IMR-90 (cell line): ENCODE measurements around the gene TAAR5. TPM values are rescaled to one million over a fixed set of nuclear protein-coding genes. Genes with fewer than 3 reads are reported as not detected.

Source experiments
- ATAC-seq: fragments of 200-7000 bp; cut with Tn5 transposase; 2 replicates; pipeline ENCODE4 v1.9.1; 2020; ENCODE audit warnings: low read depth, mild to moderate bottlenecking, moderate library complexity
- BruUV-seq: library from RNA; stranded (reverse); fragments of 400-500 nt; replicated peaks from 2 replicates; lab custom pipeline; 2021; lab: Mats Ljungman, UMichigan
- CTCF ChIA-PET: fragments of 300-600 bp; formaldehyde crosslinking; extraction: SDS; loops from one replicate; lab custom pipeline; 2021; ENCODE audit warnings: antibody characterized with exemption; lab: Yijun Ruan, JAX
- POLR2A ChIA-PET: fragments of 300-600 bp; sonication (Branson Sonifier 250); formaldehyde crosslinking; loops from one replicate; lab custom pipeline; 2022; ENCODE audit warnings: antibody characterized with exemption; ENCODE audit not compliant: unreplicated experiment; lab: Charles Lee
- DNase-seq: peaks from one replicate; pipeline ENCODE4 v3.0.0; 2013
- H2AFZ ChIP-seq: replicated peaks from 2 replicates; pipeline ENCODE3; 2013; ENCODE audit warnings: low read length, mild to moderate bottlenecking; ENCODE audit not compliant: poor library complexity
- H2AK5ac ChIP-seq: 2 replicates; pipeline ENCODE4 v1.6.1; 2013; ENCODE audit warnings: low read depth, low read length, inconsistent platforms
- H2AK9ac ChIP-seq: replicated peaks from 2 replicates; pipeline ENCODE3; 2013; ENCODE audit warnings: mild to moderate bottlenecking, low read depth, low read length, moderate library complexity; ENCODE audit not compliant: poor library complexity
- H2BK120ac ChIP-seq: 2 replicates; pipeline ENCODE4 v1.6.1; 2013; ENCODE audit warnings: low read depth, low read length, inconsistent platforms
- H2BK15ac ChIP-seq: 3 replicates; pipeline ENCODE4 v1.6.1; 2013; ENCODE audit warnings: low read depth, low read length, inconsistent platforms
- H2BK20ac ChIP-seq: 2 replicates; pipeline ENCODE4 v1.6.1; 2013; ENCODE audit warnings: low read depth, mild to moderate bottlenecking, inconsistent platforms, low read length, moderate library complexity
- H2BK5ac ChIP-seq: 2 replicates; pipeline ENCODE4 v1.6.1; 2013; ENCODE audit warnings: mild to moderate bottlenecking, low read depth, low read length, inconsistent platforms; ENCODE audit not compliant: poor library complexity, severe bottlenecking
- H3K14ac ChIP-seq: replicated peaks from 2 replicates; pipeline ENCODE4 v1.6.1; 2013; ENCODE audit warnings: low read depth, low read length, inconsistent platforms
- H3K18ac ChIP-seq: 2 replicates; pipeline ENCODE4 v1.6.1; 2013; ENCODE audit warnings: low read depth, low read length, control low read depth
- H3K23ac ChIP-seq: 2 replicates; pipeline ENCODE4 v1.6.1; 2013; ENCODE audit warnings: low read depth, low read length, inconsistent platforms
- H3K27ac ChIP-seq: 2 replicates; pipeline ENCODE4 v1.5.1; 2013; ENCODE audit warnings: mild to moderate bottlenecking, control low read depth, low read length; ENCODE audit not compliant: insufficient read depth
- H3K27me3 ChIP-seq: 2 replicates; pipeline ENCODE4 v1.6.1; 2013; ENCODE audit warnings: low read length; ENCODE audit not compliant: control insufficient read depth, insufficient read depth
- H3K36me3 ChIP-seq: 2 replicates; pipeline ENCODE4 v1.6.1; 2013; ENCODE audit warnings: low read length, mixed read lengths; ENCODE audit not compliant: control insufficient read depth, insufficient read depth
- H3K4ac ChIP-seq: 2 replicates; pipeline ENCODE4 v1.6.1; 2013; ENCODE audit warnings: low read depth, low read length, inconsistent platforms
- H3K4me1 ChIP-seq: 2 replicates; pipeline ENCODE4 v1.6.1; 2013; ENCODE audit warnings: low read length, mixed read lengths; ENCODE audit not compliant: control insufficient read depth, insufficient read depth
- H3K4me2 ChIP-seq: 2 replicates; pipeline ENCODE4 v1.6.1; 2013; ENCODE audit warnings: low read depth, mild to moderate bottlenecking, control low read depth, low read length, moderate library complexity
- H3K4me3 ChIP-seq: 2 replicates; pipeline ENCODE4 v1.5.1; 2013; ENCODE audit warnings: low read depth, mild to moderate bottlenecking, control low read depth, low read length, moderate library complexity; ENCODE audit not compliant: insufficient read depth
- H3K56ac ChIP-seq: 2 replicates; pipeline ENCODE4 v1.6.1; 2013; ENCODE audit warnings: low read length, inconsistent platforms; ENCODE audit not compliant: insufficient read depth; ENCODE audit errors: extremely low read depth
- H3K79me1 ChIP-seq, 2 experiments: 2 replicates each; pipeline ENCODE4 v1.6.1; 2013; ENCODE audit warnings: low read length in 2 of 2, inconsistent platforms in 1 of 2, low read depth in 1 of 2
- H3K9ac ChIP-seq: 2 replicates; pipeline ENCODE4 v1.6.1; 2013; ENCODE audit warnings: low read depth, low read length, control low read depth
- H3K9me1 ChIP-seq: 2 replicates; pipeline ENCODE4 v1.6.1; 2013; ENCODE audit warnings: low read length, inconsistent platforms; ENCODE audit not compliant: insufficient read depth
- H3K9me3 ChIP-seq: 2 replicates; pipeline ENCODE4 v1.6.1; 2013; ENCODE audit warnings: low read length; ENCODE audit not compliant: control insufficient read depth, insufficient read depth
- H4K20me1 ChIP-seq: 2 replicates; pipeline ENCODE4 v1.6.1; 2013; ENCODE audit warnings: low read length, inconsistent platforms; ENCODE audit not compliant: insufficient read depth
- H4K5ac ChIP-seq: 2 replicates; pipeline ENCODE4 v1.6.1; 2013; ENCODE audit warnings: mild to moderate bottlenecking, low read depth, low read length, control low read depth
- H4K8ac ChIP-seq, 2 experiments: 2 replicates each; pipeline ENCODE4 v1.6.1; 2013; ENCODE audit warnings: low read depth in 2 of 2, low read length in 2 of 2, control low read depth in 1 of 2, inconsistent platforms in 1 of 2
- H4K91ac ChIP-seq: 2 replicates; pipeline ENCODE4 v1.6.1; 2013; ENCODE audit warnings: low read depth, low read length, inconsistent platforms; ENCODE audit not compliant: insufficient read depth
- BHLHE40 ChIP-seq: fragments of 150-350 bp; IDR thresholded peaks from 2 replicates; pipeline ENCODE4 v1.6.1; 2016; ENCODE audit warnings: mild to moderate bottlenecking, low read depth, low read length
- CEBPB ChIP-seq: IDR thresholded peaks from 2 replicates; pipeline ENCODE4 v1.6.1; 2012; ENCODE audit warnings: low read depth, low read length, improper control_type of control experiment
- CHD1 ChIP-seq: IDR thresholded peaks from 2 replicates; pipeline ENCODE4 v1.6.1; 2012; ENCODE audit warnings: low read depth, low read length, improper control_type of control experiment
- CTCF ChIP-seq: conservative IDR thresholded peaks from 2 replicates; pipeline ENCODE4 v1.5.1; 2012; ENCODE audit warnings: mild to moderate bottlenecking, low read depth, low read length, improper control_type of control experiment
- FOS ChIP-seq: fragments of 150-350 bp; IDR thresholded peaks from 2 replicates; pipeline ENCODE4 v1.6.1; 2016; ENCODE audit warnings: low read depth, low read length
- MAFK ChIP-seq: IDR thresholded peaks from 2 replicates; pipeline ENCODE4 v1.6.1; 2012; ENCODE audit warnings: low read depth, low read length, improper control_type of control experiment
- MAZ ChIP-seq: IDR thresholded peaks from 2 replicates; pipeline ENCODE4 v1.6.1; 2012; ENCODE audit warnings: low read depth, mild to moderate bottlenecking, low read length, improper control_type of control experiment, moderate library complexity, borderline replicate concordance
- MXI1 ChIP-seq: IDR thresholded peaks from 2 replicates; pipeline ENCODE4 v1.6.1; 2012; ENCODE audit warnings: low read depth, mild to moderate bottlenecking, low read length, moderate library complexity, borderline replicate concordance
- NFE2L2 ChIP-seq: fragments of 150-350 bp; IDR thresholded peaks from 2 replicates; pipeline ENCODE4 v1.6.1; 2016; ENCODE audit warnings: low read depth, mild to moderate bottlenecking, low read length
- POLR2A ChIP-seq: IDR thresholded peaks from 2 replicates; pipeline ENCODE4 v1.6.1; 2012; ENCODE audit warnings: mild to moderate bottlenecking, low read depth, low read length
- RAD21 ChIP-seq: IDR thresholded peaks from 2 replicates; pipeline ENCODE4 v1.6.1; 2012; ENCODE audit warnings: low read length, improper control_type of control experiment
- RCOR1 ChIP-seq: IDR thresholded peaks from 2 replicates; pipeline ENCODE4 v1.6.1; 2012; ENCODE audit warnings: mild to moderate bottlenecking, low read length, improper control_type of control experiment; ENCODE audit not compliant: insufficient replicate concordance
- RFX5 ChIP-seq: IDR thresholded peaks from 2 replicates; pipeline ENCODE4 v1.8.0; 2012; ENCODE audit warnings: low read depth, mild to moderate bottlenecking, low read length, moderate library complexity
- SMC3 ChIP-seq: fragments of 150-350 bp; IDR thresholded peaks from 2 replicates; pipeline ENCODE4 v1.6.1; 2016; ENCODE audit warnings: low read depth, mild to moderate bottlenecking, antibody characterized with exemption, low read length, moderate library complexity
- WGBS, 2 experiments: methylation state at CpG; one replicate each; pipeline versions ENCODE4 v1.1.5 to v1.1.7; 2013; ENCODE audit warnings: missing lambda C conversion rate in 2 of 2; ENCODE audit not compliant: insufficient read length in 1 of 2; ENCODE audit errors: extremely low coverage in 2 of 2; 5-methylcytosine and 5-hydroxymethylcytosine counted together
- dilution Hi-C: fragments of 300-500 bp; cut with HindIII; formaldehyde crosslinking; loops from one replicate; pipeline ENCODE4 v1.14.3; 2018; ENCODE audit warnings: low sequenced_read_pairs; ENCODE audit not compliant: unreplicated experiment
- in situ Hi-C: fragments of 300-500 bp; cut with MboI; formaldehyde crosslinking; loops from 3 replicates; pipeline ENCODE4 v1.14.3; 2019; ENCODE audit warnings: low sequenced_read_pairs, inconsistent platforms, mixed read lengths
- intact Hi-C: fragments of 100-400 bp; cut with micrococcal nuclease; formaldehyde crosslinking; loops from 2 replicates; pipeline ENCODE4 v1.10.0; 2022
- polyA plus RNA-seq, 3 experiments: library from polyadenylated mRNA; depleted of rRNA; stranded (reverse); fragments of >200 nt; gene quantifications; 2 replicates each; pipeline ENCODE4 v1.2.3, GENCODE V29; 2012; ENCODE audit warnings: low replicate concordance in 1 of 3
- total RNA-seq: library from RNA; depleted of rRNA; stranded (reverse); fragments of >200 nt; gene quantifications from 2 replicates; pipeline ENCODE4 v1.2.3, GENCODE V29; 2012
- TF ChIP-seq, protein P1 (sequence below): fragments of 150-350 bp; IDR thresholded peaks from 2 replicates; pipeline ENCODE4 v1.6.1; 2016; ENCODE audit warnings: low read depth, mild to moderate bottlenecking, low read length, moderate library complexity, borderline replicate concordance
- TF ChIP-seq, protein P2 (sequence below): fragments of 150-350 bp; IDR thresholded peaks from 2 replicates; pipeline ENCODE4 v1.6.1; 2017; ENCODE audit warnings: mild to moderate bottlenecking, antibody characterized with exemption, low read length, low read depth

The TAAR5 gene
- total and polyA plus RNA-seq, 2 of the 4 experiments (the other 2 are of a cell fraction), result not detected

DNA sequence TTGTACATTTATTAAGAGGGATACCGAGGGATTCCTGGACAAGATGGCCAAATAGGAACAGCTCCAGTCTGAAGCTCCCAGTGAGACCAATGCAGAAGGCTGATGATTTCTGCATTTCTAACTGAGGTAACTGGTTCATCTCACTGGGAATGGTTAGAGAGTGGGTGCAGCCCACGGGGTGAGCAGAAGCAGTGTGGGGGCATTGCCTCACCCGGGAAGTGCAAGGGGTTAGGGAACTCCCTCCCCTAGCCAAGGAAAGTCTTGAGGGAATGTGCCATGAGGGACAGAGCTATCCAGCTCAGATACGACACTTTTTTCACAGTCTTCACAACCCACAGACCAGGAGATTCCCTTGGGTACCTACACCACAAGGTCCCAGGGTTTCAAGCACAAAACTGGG lies 45.3 kb upstream of the TAAR5 start:
- H3K9me3 ChIP-seq, result no peaks in the 10 kb centered on the region
- no peak overlapping the region for H2BK15ac ChIP-seq
- H2AK5ac ChIP-seq, result no peak overlapping the region
- no peak overlapping the region for H4K5ac ChIP-seq
- H3K14ac ChIP-seq, result no peak overlapping the region
- no peak overlapping the region for H3K27ac ChIP-seq
- dilution Hi-C loops, result no loop called here
- WGBS, 2 experiments, result 100% methylated on average over 1 of the region's 4 CpGs; no CpG with 5 or more reads in 1 of the 2 experiments
- no peaks in the 10 kb centered on the region for H3K4me1 ChIP-seq
- CTCF ChIA-PET, result interaction anchor here (0.6 to 0.9 kb wide), 2 partner anchors 32 to 114 kb away, joined by 3 to 7 read pairs; no protein-coding TSS in a partner anchor
- H2AK9ac ChIP-seq, result no peak overlapping the region
- no peaks in the 10 kb centered on the region for H3K79me1 ChIP-seq
- no peak overlapping the region for H3K4ac ChIP-seq
- H2BK5ac ChIP-seq, result no peak overlapping the region
- ATAC-seq, result no peak
- TF ChIP-seq RFX5, result no peak
- TF ChIP-seq CTCF, result no peak
- no peak for TF ChIP-seq SMC3
- TF ChIP-seq MAFK, result no peak
- no peak for TF ChIP-seq RAD21
- no peak for TF ChIP-seq POLR2A
- no peak for TF ChIP-seq NFE2L2
- TF ChIP-seq FOS, result no peak
- no peak for TF ChIP-seq MAZ
- TF ChIP-seq, protein P1, sequence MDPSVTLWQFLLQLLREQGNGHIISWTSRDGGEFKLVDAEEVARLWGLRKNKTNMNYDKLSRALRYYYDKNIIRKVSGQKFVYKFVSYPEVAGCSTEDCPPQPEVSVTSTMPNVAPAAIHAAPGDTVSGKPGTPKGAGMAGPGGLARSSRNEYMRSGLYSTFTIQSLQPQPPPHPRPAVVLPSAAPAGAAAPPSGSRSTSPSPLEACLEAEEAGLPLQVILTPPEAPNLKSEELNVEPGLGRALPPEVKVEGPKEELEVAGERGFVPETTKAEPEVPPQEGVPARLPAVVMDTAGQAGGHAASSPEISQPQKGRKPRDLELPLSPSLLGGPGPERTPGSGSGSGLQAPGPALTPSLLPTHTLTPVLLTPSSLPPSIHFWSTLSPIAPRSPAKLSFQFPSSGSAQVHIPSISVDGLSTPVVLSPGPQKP, result no peak
- TF ChIP-seq, protein P2, sequence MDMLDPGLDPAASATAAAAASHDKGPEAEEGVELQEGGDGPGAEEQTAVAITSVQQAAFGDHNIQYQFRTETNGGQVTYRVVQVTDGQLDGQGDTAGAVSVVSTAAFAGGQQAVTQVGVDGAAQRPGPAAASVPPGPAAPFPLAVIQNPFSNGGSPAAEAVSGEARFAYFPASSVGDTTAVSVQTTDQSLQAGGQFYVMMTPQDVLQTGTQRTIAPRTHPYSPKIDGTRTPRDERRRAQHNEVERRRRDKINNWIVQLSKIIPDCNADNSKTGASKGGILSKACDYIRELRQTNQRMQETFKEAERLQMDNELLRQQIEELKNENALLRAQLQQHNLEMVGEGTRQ, result no peak
- no peak for TF ChIP-seq MXI1
- TF ChIP-seq CHD1, result no peak
- no peak for TF ChIP-seq CEBPB
- TF ChIP-seq BHLHE40, result no peak
- TF ChIP-seq RCOR1, result no peak
- H4K8ac ChIP-seq, result no peak overlapping the region
- H3K27me3 ChIP-seq, result peaks cover 25% of the 10 kb centered on the region
- no peak overlapping the region for H4K91ac ChIP-seq
- no peak overlapping the region for H3K9ac ChIP-seq
- in situ Hi-C loops, result no loop called here
- no peaks in the 10 kb centered on the region for H3K36me3 ChIP-seq
- H4K20me1 ChIP-seq, result no peaks in the 10 kb centered on the region
- no peak overlapping the region for H3K4me3 ChIP-seq
- no peak overlapping the region for H3K56ac ChIP-seq
- no peak overlapping the region for H3K23ac ChIP-seq
- no peak for DNase-seq
- POLR2A ChIA-PET, result no interaction called here
- no peak overlapping the region for H2AFZ ChIP-seq
- intact Hi-C loops, result no loop called here
- no peak overlapping the region for H2BK20ac ChIP-seq
- BruUV-seq, result no TSS peak
- no peaks in the 10 kb centered on the region for H3K9me1 ChIP-seq
- H3K18ac ChIP-seq, result no peak overlapping the region
- H3K4me2 ChIP-seq, result no peak overlapping the region
- no peak overlapping the region for H2BK120ac ChIP-seq
